ENCODE measurements around the gene UBE3C.
"Not testable (repeated sequence)": the region's sequence is repeated elsewhere in the genome, so short reads cannot be mapped to it uniquely, and the experiment has no call there.

Gene UBE3C

DNA sequence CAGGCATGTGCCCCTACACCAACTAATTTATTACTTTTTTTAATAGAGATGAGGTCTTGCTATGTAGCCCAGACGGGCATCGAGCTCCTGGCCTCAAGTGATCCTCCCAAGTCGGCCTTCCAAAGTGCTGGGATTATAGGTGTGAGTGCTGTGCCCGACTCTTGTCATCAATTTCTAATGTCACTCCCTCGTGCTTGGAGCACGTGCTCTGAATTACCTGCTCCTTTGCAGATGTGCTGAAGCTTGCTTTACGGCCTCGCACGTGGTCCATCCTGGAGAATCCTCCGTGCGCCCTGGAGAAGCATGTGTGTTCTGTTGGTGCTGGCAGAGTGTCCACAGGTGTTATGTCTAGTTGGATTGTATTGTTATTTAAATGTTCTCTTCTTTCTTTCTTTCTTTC lies 11.8 kb upstream of the UBE3C start:
- no peaks in the 10 kb centered on the region for H3K4me1 ChIP-seq (ENCODE audit: control insufficient read depth, low read length)
- no peak overlapping the region for H3K27ac ChIP-seq (ENCODE audit: low read depth, low read length)
- no peaks in the 10 kb centered on the region for H4K20me1 ChIP-seq (ENCODE audit: control insufficient read depth, insufficient read depth, low read depth, low read length)
- H3K27me3 ChIP-seq (ENCODE audit: control insufficient read depth, low read length), result no peaks in the 10 kb centered on the region
- no peak overlapping the region for H3K4me3 ChIP-seq (ENCODE audit: low read length)
- TF ChIP-seq CTCF (IDR thresholded peaks at IDR 0.05; ENCODE audit: low read depth, low read length, poor library complexity, severe bottlenecking) (no peak), EZH2phosphoT487 (IDR thresholded peaks at IDR 0.05; ENCODE audit: borderline replicate concordance, low read length) (no peak)
- H3K9me3 ChIP-seq (ENCODE audit: control insufficient read depth, insufficient read depth, low read length), result no peaks in the 10 kb centered on the region
- H3F3A ChIP-seq (ENCODE audit: control insufficient read depth, insufficient read depth), result no peaks in the 10 kb centered on the region
- no peak overlapping the region for H3K4me2 ChIP-seq (ENCODE audit: low read length)
- no peaks in the 10 kb centered on the region for H3K79me2 ChIP-seq (ENCODE audit: control insufficient read depth, low read length)
- H3K9me2 ChIP-seq (replicated peaks; ENCODE audit: control insufficient read depth, low read length), result no peaks in the 10 kb centered on the region
- H3K36me3 ChIP-seq (ENCODE audit: control insufficient read depth, low read length), result no peaks in the 10 kb centered on the region

GRCh38 chr7:157129200-157129599 lies 9.5 kb upstream of the UBE3C start:
- Histone ChIP-seq H3F3A (ENCODE audit: control insufficient read depth, insufficient read depth) (no peaks in the 10 kb centered on the region), H3K27ac (ENCODE audit: low read depth, low read length) (no peak overlapping the region), H3K4me3 (ENCODE audit: low read length) (no peak overlapping the region), H3K4me1 (ENCODE audit: control insufficient read depth, low read length) (no peaks in the 10 kb centered on the region), H3K27me3 (ENCODE audit: control insufficient read depth, low read length) (no peaks in the 10 kb centered on the region), H4K20me1 (ENCODE audit: control insufficient read depth, insufficient read depth, low read depth, low read length) (no peaks in the 10 kb centered on the region), H3K79me2 (ENCODE audit: control insufficient read depth, low read length) (no peaks in the 10 kb centered on the region), H3K36me3 (ENCODE audit: control insufficient read depth, low read length) (no peaks in the 10 kb centered on the region), H3K9me3 (ENCODE audit: control insufficient read depth, insufficient read depth, low read length) (no peaks in the 10 kb centered on the region), H3K4me2 (ENCODE audit: low read length) (no peak overlapping the region), H3K9me2 (replicated peaks; ENCODE audit: control insufficient read depth, low read length) (no peaks in the 10 kb centered on the region)
- TF ChIP-seq EZH2phosphoT487 (IDR thresholded peaks at IDR 0.05; ENCODE audit: borderline replicate concordance, low read length), result no peak
- TF ChIP-seq CTCF (IDR thresholded peaks at IDR 0.05; ENCODE audit: low read depth, low read length, poor library complexity, severe bottlenecking), result no peak

DNA sequence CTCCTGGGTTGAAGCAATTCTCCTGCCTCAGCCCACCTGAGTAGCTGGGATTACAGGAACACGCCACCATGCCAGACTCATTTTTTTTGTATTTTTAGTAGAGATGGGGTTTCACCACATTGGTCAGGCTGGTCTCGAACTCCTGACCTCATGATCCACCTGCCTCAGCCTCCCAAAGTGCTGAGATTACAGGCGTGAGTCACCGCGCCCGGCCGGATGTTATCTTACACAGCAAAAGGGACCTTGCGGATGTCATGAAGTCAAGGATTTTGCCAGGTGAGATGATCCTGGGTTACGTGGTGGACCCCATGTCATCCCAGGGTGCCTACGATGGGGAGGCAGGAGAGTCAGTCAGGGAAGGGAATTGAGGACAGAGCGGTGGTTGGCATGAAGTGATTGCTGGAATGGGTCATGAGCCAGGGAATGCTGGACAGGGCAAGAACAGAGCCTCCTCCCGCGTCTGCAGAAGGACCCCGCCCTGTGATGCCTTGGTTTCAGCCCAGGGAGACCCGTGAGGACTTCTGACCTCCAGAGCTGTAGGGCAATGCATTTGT lies 8.7 kb upstream of the UBE3C start:
- no peaks in the 10 kb centered on the region for H3K27me3 ChIP-seq (ENCODE audit: control insufficient read depth, low read length)
- H3K36me3 ChIP-seq (ENCODE audit: control insufficient read depth, low read length), result no peaks in the 10 kb centered on the region
- H3K4me1 ChIP-seq (ENCODE audit: control insufficient read depth, low read length), result no peaks in the 10 kb centered on the region
- no peak overlapping the region for H3K4me2 ChIP-seq (ENCODE audit: low read length)
- TF ChIP-seq CTCF (IDR thresholded peaks at IDR 0.05; ENCODE audit: low read depth, low read length, poor library complexity, severe bottlenecking) (no peak), EZH2phosphoT487 (IDR thresholded peaks at IDR 0.05; ENCODE audit: borderline replicate concordance, low read length) (no peak)
- H3K9me3 ChIP-seq (ENCODE audit: control insufficient read depth, insufficient read depth, low read length), result no peaks in the 10 kb centered on the region
- H3K4me3 ChIP-seq (ENCODE audit: low read length), result no peak overlapping the region
- no peaks in the 10 kb centered on the region for H3K79me2 ChIP-seq (ENCODE audit: control insufficient read depth, low read length)
- H4K20me1 ChIP-seq (ENCODE audit: control insufficient read depth, insufficient read depth, low read depth, low read length), result no peaks in the 10 kb centered on the region
- no peaks in the 10 kb centered on the region for H3F3A ChIP-seq (ENCODE audit: control insufficient read depth, insufficient read depth)
- H3K9me2 ChIP-seq (replicated peaks; ENCODE audit: control insufficient read depth, low read length), result no peaks in the 10 kb centered on the region
- H3K27ac ChIP-seq (ENCODE audit: low read depth, low read length), result no peak overlapping the region

- H4K20me1 ChIP-seq (ENCODE audit: control insufficient read depth, insufficient read depth, low read depth, low read length); H3K27me3 ChIP-seq (ENCODE audit: control insufficient read depth, low read length); H3K4me2 ChIP-seq (ENCODE audit: low read length); H3F3A ChIP-seq (ENCODE audit: control insufficient read depth, insufficient read depth); H3K9me2 ChIP-seq (replicated peaks; ENCODE audit: control insufficient read depth, low read length); H3K79me2 ChIP-seq (ENCODE audit: control insufficient read depth, low read length); H3K27ac ChIP-seq (ENCODE audit: low read depth, low read length); H3K36me3 ChIP-seq (ENCODE audit: control insufficient read depth, low read length); H3K4me3 ChIP-seq (ENCODE audit: low read length); H3K9me3 ChIP-seq (ENCODE audit: control insufficient read depth, insufficient read depth, low read length); H3K4me1 ChIP-seq (ENCODE audit: control insufficient read depth, low read length): not testable (repeated sequence)
These were observed 7.9 kb upstream of the UBE3C start for GRCh38 chr7:157130849-157131248.

All from DOHH2 (cell line).